MG63 (cell line): Measurements from ENCODE around the gene SHC1. TPM values are rescaled to one million over a fixed set of nuclear protein-coding genes. Genes with fewer than 3 reads are reported as not detected.
A peak's percentile ranks its signal among the peaks of the same experiment; 100 is the strongest.
"Not testable (repeated sequence)": the region's sequence is repeated elsewhere in the genome, so short reads cannot be mapped to it uniquely, and the experiment has no call there.

ENCODE experiments used
- DNase-seq: peaks from one replicate; pipeline ENCODE4 v3.0.0-alpha.2; 2020
- H3K27me3 ChIP-seq: fragments of 250-450 bp; sonication (Bioruptor Pico); 2 replicates; pipeline ENCODE4 v1.5.1; 2020; ENCODE audit warnings: mild to moderate bottlenecking, moderate library complexity
- H3K36me3 ChIP-seq: fragments of 250-450 bp; sonication (Bioruptor Pico); 2 replicates; pipeline ENCODE4 v1.5.1; 2020; ENCODE audit warnings: mild to moderate bottlenecking, moderate library complexity
- H3K4me3 ChIP-seq: fragments of 250-450 bp; sonication (Bioruptor Pico); 2 replicates; pipeline ENCODE4 v1.5.1; 2020; ENCODE audit warnings: mild to moderate bottlenecking, moderate library complexity
- H3K9me3 ChIP-seq: fragments of 250-450 bp; sonication (Bioruptor Pico); 2 replicates; pipeline ENCODE4 v1.5.1; 2020; ENCODE audit warnings: mild to moderate bottlenecking, moderate library complexity
- total RNA-seq: library from RNA; depleted of rRNA; stranded (reverse); fragments of >200 nt; shearing (Covaris generic); gene quantifications from 2 replicates; pipeline ENCODE4 v1.2.3, GENCODE V29; 2014; ENCODE audit warnings: low replicate concordance

The SHC1 gene
- total RNA-seq, 1 experiment from 2014 or later: 175 TPM

DNA sequence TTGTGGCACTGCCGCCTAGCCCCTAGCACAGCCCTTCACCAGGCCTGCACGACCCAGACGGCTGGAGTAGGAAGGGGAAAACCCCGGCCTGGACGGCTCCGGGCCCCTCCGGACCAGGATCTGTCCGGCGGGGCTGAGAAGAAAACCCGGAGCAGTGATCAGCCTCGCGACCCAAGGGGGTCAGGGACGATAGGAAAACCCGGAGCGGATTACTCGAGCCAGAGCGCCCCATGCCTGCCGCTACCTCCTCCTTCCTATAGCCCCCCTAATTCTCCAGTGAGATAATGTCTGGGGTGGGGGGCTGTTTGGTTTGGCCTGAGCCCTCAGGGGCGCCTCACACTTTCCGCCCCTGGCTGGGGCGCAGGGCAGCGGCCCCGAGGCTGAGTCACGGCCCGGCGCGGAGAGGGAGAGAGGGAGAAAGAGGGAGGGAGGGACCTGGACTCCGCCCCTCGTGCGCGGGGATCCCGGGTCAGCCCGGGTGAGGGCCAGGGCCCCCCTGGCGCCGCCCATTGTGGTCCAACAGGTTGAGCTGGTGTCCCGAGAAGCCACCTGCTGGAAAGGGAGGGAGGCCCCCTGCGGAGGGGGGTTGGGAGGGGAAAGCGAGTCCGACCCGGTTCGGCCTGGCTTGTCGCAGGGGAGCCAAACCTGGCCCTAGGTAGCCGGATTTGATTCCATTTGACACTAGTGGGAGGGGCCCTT is 30.3 kb upstream of the SHC1 start:
- peaks cover 21% of the 10 kb centered on the region for H3K36me3 ChIP-seq
- peak; percentile 97 for DNase-seq
- no peaks in the 10 kb centered on the region; the same call in 1 of the 2 replicates for H3K9me3 ChIP-seq
- peak overlapping the region; percentile 77 for H3K4me3 ChIP-seq
- H3K27me3 ChIP-seq: no peaks in the 10 kb centered on the region

DNA sequence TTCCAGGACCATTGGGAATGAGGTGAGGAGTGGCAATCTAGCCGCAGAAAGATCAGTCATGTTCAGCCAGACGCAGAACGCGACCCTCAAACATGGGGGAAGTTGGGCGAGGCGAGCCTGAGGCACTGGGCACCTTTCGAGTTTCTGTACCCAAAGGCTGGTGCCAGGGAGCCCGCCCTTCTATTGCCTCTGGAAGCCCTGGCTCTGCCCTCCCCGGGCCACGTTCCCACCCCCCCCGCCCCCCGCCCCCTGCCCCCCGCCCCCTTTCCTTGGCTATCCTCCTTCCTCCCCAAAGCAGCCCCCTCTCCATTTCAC is 29.8 kb upstream of the SHC1 start:
- H3K9me3 ChIP-seq: no peaks in the 10 kb centered on the region; the same call in 1 of the 2 replicates
- no peak for DNase-seq
- peaks cover 19% of the 10 kb centered on the region for H3K36me3 ChIP-seq
- peak overlapping the region; percentile 77 for H3K4me3 ChIP-seq
- H3K27me3 ChIP-seq: no peaks in the 10 kb centered on the region

DNA sequence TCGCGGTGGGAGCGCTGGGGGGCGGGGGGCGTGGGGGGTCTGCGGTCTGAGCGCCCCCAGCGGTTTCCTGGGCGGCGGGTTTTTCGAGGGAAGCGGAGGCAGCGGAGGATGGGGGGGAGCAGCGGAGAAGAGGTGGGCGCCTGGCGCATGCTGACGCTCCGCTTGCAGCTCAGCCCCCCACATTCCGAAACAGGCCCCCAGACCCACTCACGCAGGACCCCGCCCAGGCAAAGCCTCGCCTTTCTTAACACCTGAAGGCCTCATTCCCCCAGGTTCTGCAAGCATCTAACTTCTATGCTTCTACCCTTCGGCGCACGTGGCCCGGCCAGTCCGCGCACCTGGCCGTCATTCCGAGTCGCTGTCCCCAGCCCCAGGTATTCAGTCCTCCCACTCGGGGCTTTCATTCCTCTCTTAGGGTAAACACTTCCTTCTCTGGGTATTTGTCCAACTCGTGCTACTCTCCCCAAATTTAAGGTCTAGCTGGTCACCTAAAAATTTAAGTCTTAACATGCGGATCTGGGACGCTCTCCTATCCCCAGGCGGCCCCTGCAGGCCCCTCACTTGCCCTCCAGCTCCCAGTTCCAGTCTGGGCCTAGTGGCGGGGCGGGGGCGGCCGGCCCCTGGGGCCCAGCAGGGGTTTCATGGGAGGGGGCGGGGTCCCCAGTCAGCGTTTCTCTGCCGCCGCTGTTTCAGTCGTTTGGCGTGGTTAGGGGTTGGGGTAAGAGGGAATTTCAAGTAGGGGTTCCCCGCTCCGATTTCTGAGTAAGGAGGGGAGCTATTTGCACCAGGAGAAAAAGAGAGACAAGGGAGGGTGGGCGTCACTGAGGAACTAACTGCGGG is 29.2 kb upstream of the SHC1 start:
- no peaks in the 10 kb centered on the region for H3K27me3 ChIP-seq
- DNase-seq: peak; percentile 40
- peaks cover 18% of the 10 kb centered on the region for H3K36me3 ChIP-seq
- H3K9me3 ChIP-seq: no peaks in the 10 kb centered on the region; the same call in 1 of the 2 replicates
- peak overlapping the region; percentile 77 for H3K4me3 ChIP-seq

DNA sequence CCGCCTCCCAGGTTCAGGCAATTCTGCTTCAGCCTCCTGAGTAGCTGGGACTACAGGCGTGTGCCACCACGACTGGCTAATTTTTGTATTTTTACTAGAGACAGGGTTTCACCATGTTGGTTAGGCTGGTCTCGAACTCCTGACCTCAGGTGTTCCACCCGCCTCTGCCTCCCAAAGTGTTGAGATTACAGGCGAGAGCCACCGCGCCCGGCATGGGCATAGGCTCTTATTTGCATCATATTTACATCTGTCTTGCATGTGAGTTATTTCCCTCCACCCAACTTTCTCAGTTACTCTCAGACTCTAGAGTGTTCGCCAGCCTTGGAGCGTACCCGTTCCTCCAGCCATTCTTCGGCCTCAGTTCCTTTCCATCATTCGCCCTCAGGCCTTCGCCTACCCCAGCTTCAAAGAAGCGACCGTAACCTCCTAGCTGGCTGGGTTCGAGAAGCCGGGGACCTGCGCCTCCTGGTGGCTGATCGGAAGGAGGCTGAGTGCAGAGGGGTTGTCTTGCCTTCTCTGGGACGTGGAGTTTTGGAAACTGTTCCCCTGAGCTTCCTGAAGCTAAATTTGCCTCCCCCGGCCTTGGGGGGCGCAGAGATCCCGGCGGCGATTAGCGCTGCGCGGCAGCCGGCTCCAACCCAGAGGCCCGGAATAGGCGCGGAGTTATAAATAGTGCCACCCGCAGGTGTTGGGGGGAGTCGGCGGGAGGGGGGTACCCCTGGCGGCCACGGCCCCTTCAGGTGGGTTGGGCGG is 28.4 kb upstream of the SHC1 start:
- no peaks in the 10 kb centered on the region; the same call in 1 of the 2 replicates for H3K9me3 ChIP-seq
- peak; percentile 67 for DNase-seq
- H3K36me3 ChIP-seq: peaks cover 10% of the 10 kb centered on the region
- no peaks in the 10 kb centered on the region for H3K27me3 ChIP-seq
- H3K4me3 ChIP-seq: no peak overlapping the region

DNA sequence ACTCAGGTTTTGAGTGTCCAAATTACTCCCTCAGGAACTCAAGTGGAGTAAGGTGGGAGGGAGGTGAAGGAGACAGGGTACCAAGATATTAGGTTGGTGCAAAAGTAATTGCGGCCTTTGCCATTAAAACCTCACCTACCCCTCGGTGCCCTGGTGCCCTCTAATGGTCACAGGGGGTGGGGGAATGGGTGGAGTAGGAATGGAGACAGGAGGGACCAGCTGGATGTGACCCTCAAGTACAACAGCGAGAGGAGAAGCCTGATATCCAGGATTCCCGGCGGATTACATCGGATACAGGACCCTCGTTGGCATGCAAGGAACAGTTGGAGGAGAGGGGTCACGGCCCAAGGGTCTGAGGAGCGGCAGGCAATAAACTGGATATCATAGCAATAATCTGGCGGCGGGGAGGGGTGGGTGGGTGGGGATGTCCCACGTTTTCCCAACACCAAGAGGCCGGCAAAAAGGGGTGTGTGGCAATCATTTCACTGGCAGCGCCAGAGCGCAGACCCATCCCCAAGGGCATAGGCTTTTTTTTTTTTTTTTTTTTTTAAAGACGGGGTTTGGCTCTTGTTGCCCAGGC is 27.7 kb upstream of the SHC1 start:
- no peak for DNase-seq
- Histone ChIP-seq H3K36me3 (peaks cover 6% of the 10 kb centered on the region), H3K27me3 (no peaks in the 10 kb centered on the region), H3K4me3 (no peak overlapping the region), H3K9me3 (no peaks in the 10 kb centered on the region; the same call in 1 of the 2 replicates)

DNA sequence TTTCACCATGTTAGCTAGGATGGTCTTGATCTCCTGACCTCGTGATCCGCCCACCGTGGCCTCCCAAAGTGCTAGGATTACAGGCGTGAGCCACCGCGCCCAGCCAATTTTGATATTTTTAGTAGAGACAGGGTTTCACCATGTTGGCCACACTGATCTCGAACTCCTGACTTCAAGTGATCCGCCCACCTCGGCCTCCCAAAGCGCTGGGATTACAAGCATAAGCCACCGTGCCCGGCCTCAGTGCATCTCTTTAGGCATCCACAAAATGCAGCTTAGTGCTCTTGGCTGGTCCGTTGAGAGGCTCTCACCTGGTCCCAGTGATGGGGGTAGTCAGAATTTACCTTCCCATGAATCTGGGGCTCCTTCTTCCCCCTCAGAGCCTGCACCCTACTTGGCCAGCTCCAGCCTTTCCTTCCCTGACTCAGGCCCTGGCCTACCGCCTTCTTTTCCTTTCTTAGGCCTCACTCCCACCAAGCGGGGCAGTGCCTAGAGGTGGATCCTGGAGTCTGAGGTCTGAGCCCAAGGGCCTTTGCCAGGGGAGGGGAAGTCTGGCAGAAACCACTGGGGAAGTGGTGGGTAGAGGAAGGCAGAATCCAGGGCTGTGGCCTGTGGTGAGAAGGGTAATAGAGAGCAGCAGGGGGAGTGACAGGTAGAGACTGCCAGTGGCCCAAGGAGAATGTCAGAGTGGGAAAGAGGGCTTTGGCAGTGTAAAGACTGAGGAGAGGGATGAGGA is 26.6 kb upstream of the SHC1 start:
- Histone ChIP-seq H3K9me3 (no peaks in the 10 kb centered on the region), H3K36me3 (no peaks in the 10 kb centered on the region), H3K4me3 (no peak overlapping the region), H3K27me3 (no peaks in the 10 kb centered on the region)
- no peak for DNase-seq

DNA sequence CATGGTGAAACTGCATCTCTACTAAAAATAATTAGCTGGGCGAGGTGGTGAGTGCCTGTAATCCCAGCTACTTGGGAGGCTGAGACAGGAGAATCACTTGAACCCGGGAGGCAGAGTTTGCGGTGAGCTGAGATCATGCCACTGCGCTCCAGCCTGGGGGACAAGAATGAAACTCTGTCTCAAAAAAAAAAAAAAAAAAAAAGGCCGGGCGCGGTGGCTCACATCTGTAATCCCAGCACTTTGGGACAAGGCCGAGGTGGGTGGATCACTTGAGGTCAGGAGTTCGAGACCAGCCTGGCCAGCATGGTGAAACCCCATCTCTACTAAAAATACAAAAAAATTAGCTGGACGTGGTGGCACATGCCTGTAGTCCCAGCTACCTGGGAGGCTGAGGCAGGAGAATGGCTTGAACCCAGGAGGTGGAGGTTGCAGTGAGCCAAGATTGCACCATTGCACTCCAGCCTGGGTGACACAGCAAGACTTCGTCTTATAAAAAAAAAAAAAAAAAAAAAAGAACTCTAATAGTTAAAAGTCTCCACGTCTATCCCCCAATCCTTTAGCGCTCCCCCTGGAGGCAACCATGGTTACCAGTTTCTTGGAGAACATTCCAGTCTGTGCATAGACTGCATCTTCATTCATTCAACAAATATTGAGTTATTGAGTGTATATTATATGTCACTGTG is 24.9 kb upstream of the SHC1 start:
- DNase-seq: peak; percentile 69
- peaks cover 11% of the 10 kb centered on the region for H3K36me3 ChIP-seq
- H3K27me3 ChIP-seq, H3K9me3 ChIP-seq, H3K4me3 ChIP-seq: not testable (repeated sequence)

DNA sequence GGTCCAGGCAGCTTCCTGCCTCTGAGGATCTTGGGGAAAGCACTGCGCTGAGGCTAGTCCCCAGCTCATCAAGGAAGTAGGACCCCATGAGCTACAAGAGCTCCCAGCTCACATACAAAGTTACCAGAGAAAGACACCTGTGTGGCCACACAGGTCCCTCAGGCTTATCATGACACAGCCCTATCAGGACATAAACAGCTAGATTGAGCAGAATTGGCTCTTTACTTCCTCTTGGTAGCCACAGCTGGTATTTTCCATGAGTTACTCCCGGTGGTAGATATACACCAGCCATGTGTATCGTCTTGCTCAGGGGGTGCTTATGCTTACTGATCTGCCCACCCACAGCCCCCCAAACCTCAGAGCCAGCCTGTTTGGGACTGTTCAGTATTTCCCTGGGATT is 24.0 kb upstream of the SHC1 start:
- Histone ChIP-seq H3K9me3 (no peaks in the 10 kb centered on the region), H3K4me3 (no peak overlapping the region), H3K27me3 (no peaks in the 10 kb centered on the region), H3K36me3 (peaks cover 19% of the 10 kb centered on the region)
- no peak for DNase-seq

DNA sequence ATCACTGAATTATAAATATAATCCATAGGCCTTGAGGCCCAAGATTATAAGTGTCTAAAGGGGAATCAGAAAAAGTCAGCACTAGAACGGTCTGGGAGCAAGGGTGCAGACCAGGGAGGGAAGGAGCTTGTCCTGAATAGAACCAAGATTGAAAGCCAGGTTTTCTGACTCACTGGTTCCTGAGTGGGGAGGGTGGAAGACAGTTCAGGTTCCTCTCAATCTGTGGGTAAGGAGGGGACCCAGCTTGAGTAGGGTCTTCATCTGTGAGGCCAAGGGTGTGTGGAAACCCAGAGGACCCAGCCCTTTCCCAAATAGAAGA is 23.7 kb upstream of the SHC1 start:
- Histone ChIP-seq H3K27me3 (no peaks in the 10 kb centered on the region), H3K4me3 (no peak overlapping the region), H3K36me3 (peaks cover 23% of the 10 kb centered on the region), H3K9me3 (no peaks in the 10 kb centered on the region)
- DNase-seq: no peak

DNA sequence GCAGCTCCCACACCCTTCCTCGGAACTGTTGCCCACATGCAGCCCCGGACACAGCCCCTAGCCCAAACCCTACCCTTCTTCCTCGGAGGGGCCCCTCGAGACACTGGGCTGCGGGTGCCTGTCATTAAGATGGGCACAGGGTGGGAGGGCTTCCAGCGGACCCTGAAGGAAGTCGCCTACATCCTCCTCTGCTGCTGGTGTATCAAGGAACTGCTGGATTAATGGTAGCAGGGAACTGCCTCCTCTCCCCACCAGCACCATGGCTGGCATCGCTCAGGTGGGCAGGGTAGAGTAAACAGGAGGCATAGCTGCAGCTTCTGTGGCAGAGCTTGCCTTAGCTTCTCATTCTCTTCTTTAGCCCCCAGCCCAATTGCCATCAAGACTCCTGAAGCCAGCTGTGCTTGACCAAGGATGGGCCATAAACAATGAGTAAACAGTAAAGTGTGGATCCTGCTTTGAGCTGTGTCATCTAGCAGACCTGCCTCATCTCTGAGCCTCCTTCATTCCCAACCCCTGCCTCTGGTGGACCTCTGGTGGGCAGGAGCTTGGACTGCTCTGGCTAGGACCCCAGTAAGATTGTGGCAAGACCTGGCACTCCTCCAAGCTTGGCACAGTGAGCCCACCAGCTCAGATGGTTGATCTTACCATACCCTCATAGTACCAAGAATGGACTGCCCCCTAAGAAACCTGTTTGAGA is 23.2 kb upstream of the SHC1 start, which contains the start of gene LENEP:
Gene LENEP (plus strand): TSS at position 15 of the 697 bp plus-strand sequence. CDS start 22 bp downstream, at position 37.
- DNase-seq: no peak
- Histone ChIP-seq H3K9me3 (no peaks in the 10 kb centered on the region), H3K36me3 (peaks cover 28% of the 10 kb centered on the region), H3K4me3 (no peak within 1 kb of the TSS), H3K27me3 (no peaks in the 10 kb centered on the region)

DNA sequence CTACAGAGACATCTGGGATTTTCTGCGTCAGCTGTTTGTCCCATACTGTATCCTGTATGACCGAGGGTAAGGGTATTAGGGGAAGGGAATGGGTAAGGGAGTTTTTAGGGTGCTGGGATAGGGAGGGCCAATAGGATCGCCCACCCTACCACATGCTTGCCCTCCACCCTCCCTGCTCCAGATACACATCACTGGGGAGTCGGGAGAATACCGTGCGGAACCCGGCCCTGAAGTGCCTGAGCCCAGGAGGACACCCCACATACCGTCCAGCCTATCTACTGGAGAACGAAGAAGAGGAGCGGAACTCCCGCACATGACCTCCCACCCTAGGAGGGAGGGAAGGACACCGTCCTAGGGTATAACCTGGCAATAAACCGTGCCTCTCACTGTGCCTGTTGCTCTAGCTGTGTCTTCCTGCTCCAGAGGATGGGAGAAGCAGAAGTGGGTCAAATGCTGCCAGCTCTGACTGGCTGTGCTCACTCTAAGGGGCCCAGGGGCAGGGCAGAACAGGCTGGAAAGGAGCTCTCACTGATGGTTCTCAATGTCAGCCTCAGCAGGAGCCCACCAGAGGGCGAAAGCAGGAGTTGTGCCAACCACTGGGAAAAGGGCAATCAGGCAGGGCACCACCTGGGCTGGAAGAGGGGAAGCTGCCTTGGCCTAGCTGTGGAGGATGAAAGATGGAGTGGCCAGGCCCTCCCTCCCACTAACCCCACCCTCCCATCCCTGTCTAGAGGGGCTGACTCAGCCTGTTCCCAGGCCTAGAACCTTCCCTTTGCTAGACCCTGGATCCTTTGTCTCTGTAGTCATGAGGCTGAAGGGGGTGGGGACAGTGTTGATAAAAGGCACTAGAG is 22.4 kb upstream of the SHC1 start:
- H3K27me3 ChIP-seq: no peaks in the 10 kb centered on the region
- DNase-seq: no peak
- no peak overlapping the region for H3K4me3 ChIP-seq
- H3K9me3 ChIP-seq: no peaks in the 10 kb centered on the region
- H3K36me3 ChIP-seq: peaks cover 36% of the 10 kb centered on the region

DNA sequence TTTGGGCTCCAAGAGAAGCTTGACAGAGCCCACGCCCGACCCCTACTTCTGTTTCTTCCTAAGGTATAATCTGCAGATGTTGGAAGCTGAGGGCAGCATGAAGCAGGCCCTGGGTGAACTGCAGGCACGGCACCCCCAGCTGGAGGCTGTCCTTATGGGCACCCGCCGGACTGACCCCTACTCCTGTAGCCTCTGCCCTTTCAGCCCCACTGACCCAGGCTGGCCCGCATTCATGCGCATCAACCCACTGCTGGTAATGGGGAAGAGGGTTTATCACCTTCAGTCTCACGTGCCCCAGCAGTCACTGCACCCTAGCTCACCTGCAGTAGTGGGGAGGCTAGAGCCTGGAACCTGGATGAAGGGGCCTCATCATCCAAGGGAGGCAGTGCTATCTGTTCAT is 19.7 kb upstream of the SHC1 start:
- DNase-seq: no peak
- no peak overlapping the region for H3K4me3 ChIP-seq
- peaks cover 53% of the 10 kb centered on the region for H3K36me3 ChIP-seq
- no peaks in the 10 kb centered on the region for H3K9me3 ChIP-seq
- H3K27me3 ChIP-seq: no peaks in the 10 kb centered on the region

DNA sequence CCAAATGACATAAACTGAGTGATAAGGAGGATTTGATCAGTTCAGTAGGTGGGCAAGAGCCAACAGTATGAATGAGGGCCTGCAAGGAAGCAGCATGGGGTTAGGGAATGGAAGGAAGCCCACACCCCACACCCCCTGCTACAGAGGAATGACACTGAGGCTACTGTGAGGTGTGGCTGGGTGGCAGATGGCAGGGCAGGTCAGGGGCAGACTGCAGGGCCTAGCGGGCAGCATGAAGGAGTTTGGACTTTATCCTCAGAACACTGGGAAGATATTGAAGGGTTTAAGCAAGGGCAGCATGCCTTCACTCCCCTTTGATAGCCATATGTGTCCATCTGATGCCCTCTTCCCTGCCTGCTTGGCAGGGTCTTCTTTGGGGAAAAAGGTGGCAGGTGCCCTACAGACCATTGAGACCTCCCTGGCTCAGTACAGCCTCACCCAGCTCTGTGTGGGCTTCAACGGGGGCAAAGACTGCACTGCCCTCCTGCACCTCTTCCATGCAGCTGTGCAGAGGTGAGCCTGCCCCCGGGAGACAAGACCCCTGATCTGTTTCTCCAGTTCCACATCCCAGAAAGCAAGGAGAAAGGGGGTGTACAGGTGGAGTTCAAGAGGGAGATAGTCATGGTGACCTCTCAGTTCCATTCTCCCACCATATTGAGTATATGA is 18.8 kb upstream of the SHC1 start:
- DNase-seq: no peak
- H3K9me3 ChIP-seq: no peaks in the 10 kb centered on the region

More for the DNA sequence above, 18.8 kb upstream of the SHC1 start:
- Histone ChIP-seq H3K4me3 (no peak overlapping the region), H3K36me3 (peaks cover 53% of the 10 kb centered on the region), H3K27me3 (no peaks in the 10 kb centered on the region)
